Muscle layer of duodenum (tissue), 2 donors: Measurements from ENCODE around the gene C15orf62.

ENCODE experiments used
- H3K27ac ChIP-seq: one replicate; pipeline ENCODE4 v1.7.0; 2013; ENCODE audit warnings: mild to moderate bottlenecking, low read length
- H3K27me3 ChIP-seq: one replicate; pipeline ENCODE4 v1.7.0; 2013; ENCODE audit warnings: low read depth, mild to moderate bottlenecking, control low read depth, low read length
- H3K36me3 ChIP-seq, 2 donors: one replicate each; pipeline ENCODE4 v1.7.0; 2013; ENCODE audit warnings: low read length in 2 of 2, control low read depth in 1 of 2, mild to moderate bottlenecking in 1 of 2; ENCODE audit not compliant: insufficient read depth in 2 of 2, control insufficient read depth in 1 of 2
- H3K4me1 ChIP-seq, 2 donors: one replicate each; pipeline ENCODE4 v1.7.0; 2013; ENCODE audit warnings: low read length in 2 of 2, mild to moderate bottlenecking in 2 of 2, control low read depth in 1 of 2, moderate library complexity in 1 of 2; ENCODE audit not compliant: insufficient read depth in 2 of 2, control insufficient read depth in 1 of 2
- H3K4me3 ChIP-seq, 2 donors: one replicate each; pipeline ENCODE4 v1.7.0; 2013; ENCODE audit warnings: low read length in 2 of 2, low read depth in 1 of 2, mild to moderate bottlenecking in 1 of 2
- H3K9me3 ChIP-seq, 2 donors: one replicate each; pipeline ENCODE4 v1.7.0; 2013; ENCODE audit warnings: low read length in 2 of 2, control low read depth in 1 of 2, mild to moderate bottlenecking in 1 of 2; ENCODE audit not compliant: control insufficient read depth in 1 of 2
- donor health status: healthy.

The C15orf62 gene

GRCh38 chr15:40743921-40744814 lies 25.6 kb upstream of the C15orf62 start:
- Histone ChIP-seq H3K4me1 (no peaks in the 10 kb centered on the region), H3K36me3 (peaks cover 16 to 71% of the 10 kb centered on the region in 2 donors), H3K27me3 (no peaks in the 10 kb centered on the region), H3K9me3 (no peaks in the 10 kb centered on the region), H3K27ac (no peak overlapping the region), H3K4me3 (no peak overlapping the region)

- no peaks in the 10 kb centered on the region for H3K9me3 ChIP-seq
- H3K27me3 ChIP-seq = no peaks in the 10 kb centered on the region
- no peaks in the 10 kb centered on the region for H3K4me1 ChIP-seq
- H3K27ac ChIP-seq = no peak overlapping the region
- H3K36me3 ChIP-seq = peaks cover 11 to 71% of the 10 kb centered on the region in 2 donors
- no peak overlapping the region for H3K4me3 ChIP-seq
Observed at GRCh38 chr15:40744815-40745152, 25.0 kb upstream of the C15orf62 start.

- Histone ChIP-seq H3K27me3 (no peaks in the 10 kb centered on the region), H3K9me3 (no peaks in the 10 kb centered on the region), H3K4me3 (no peak overlapping the region), H3K4me1 (no peaks in the 10 kb centered on the region), H3K27ac (no peak overlapping the region), H3K36me3 (peaks cover 21 to 84% of the 10 kb centered on the region in 2 donors)
Observed at GRCh38 chr15:40746916-40747418, 22.8 kb upstream of the C15orf62 start.

GRCh38 chr15:40747685-40748631 lies 21.8 kb upstream of the C15orf62 start:
- H3K36me3 ChIP-seq = peaks cover 30 to 78% of the 10 kb centered on the region in 2 donors

GRCh38 chr15:40749151-40749630 lies 20.6 kb upstream of the C15orf62 start:
- no peak overlapping the region for H3K27ac ChIP-seq
- H3K9me3 ChIP-seq = no peaks in the 10 kb centered on the region
- H3K4me1 ChIP-seq = peaks cover 0 to 9% of the 10 kb centered on the region in 2 donors
- peaks cover 30 to 66% of the 10 kb centered on the region in 2 donors for H3K36me3 ChIP-seq
- no peaks in the 10 kb centered on the region for H3K27me3 ChIP-seq
- H3K4me3 ChIP-seq = no peak overlapping the region

More at GRCh38 chr15:40747685-40748631, 21.8 kb upstream of the C15orf62 start:
- Histone ChIP-seq H3K27me3 (no peaks in the 10 kb centered on the region), H3K4me3 (no peak overlapping the region), H3K27ac (no peak overlapping the region), H3K4me1 (no peaks in the 10 kb centered on the region), H3K9me3 (no peaks in the 10 kb centered on the region)

- peaks cover 0 to 16% of the 10 kb centered on the region in 2 donors for H3K4me1 ChIP-seq
- no peak overlapping the region for H3K27ac ChIP-seq
- H3K9me3 ChIP-seq = no peaks in the 10 kb centered on the region
- H3K4me3 ChIP-seq = no peak overlapping the region
- H3K27me3 ChIP-seq = no peaks in the 10 kb centered on the region
- peaks cover 21 to 50% of the 10 kb centered on the region in 2 donors for H3K36me3 ChIP-seq
Observed at GRCh38 chr15:40750885-40751284, 18.9 kb upstream of the C15orf62 start.

- H3K4me1 ChIP-seq = peaks cover 0 to 17% of the 10 kb centered on the region in 2 donors
- H3K36me3 ChIP-seq = peaks cover 21 to 45% of the 10 kb centered on the region in 2 donors
- no peak overlapping the region for H3K27ac ChIP-seq
- no peak overlapping the region for H3K4me3 ChIP-seq
- no peaks in the 10 kb centered on the region for H3K27me3 ChIP-seq
- H3K9me3 ChIP-seq = no peaks in the 10 kb centered on the region
Observed at GRCh38 chr15:40751745-40752144, 18.0 kb upstream of the C15orf62 start.

GRCh38 chr15:40754574-40754882 lies 15.3 kb upstream of the C15orf62 start:
- no peaks in the 10 kb centered on the region for H3K27me3 ChIP-seq
- H3K9me3 ChIP-seq = no peaks in the 10 kb centered on the region
- H3K27ac ChIP-seq = peak overlapping the region; percentile 51
- H3K36me3 ChIP-seq = peaks cover 21 to 24% of the 10 kb centered on the region in 2 donors
- H3K4me3 ChIP-seq = peak overlapping the region; percentile 80 to 98
- H3K4me1 ChIP-seq = peaks cover 0 to 17% of the 10 kb centered on the region in 2 donors

- Histone ChIP-seq H3K36me3 (peaks cover 19 to 21% of the 10 kb centered on the region in 2 donors), H3K27me3 (no peaks in the 10 kb centered on the region), H3K4me3 (peak within 1 kb of the TSS; percentile 80 to 98), H3K9me3 (no peaks in the 10 kb centered on the region), H3K27ac (peak within 1 kb of the TSS; percentile 79), H3K4me1 (peaks cover 0 to 17% of the 10 kb centered on the region in 2 donors)
Observed at GRCh38 chr15:40754883-40755811, 14.6 kb upstream of the C15orf62 start, which contains the start of gene RMDN3. Gene RMDN3, minus strand, starts transcription at chr15:40755254. Its CDS starts 471 bp downstream, at chr15:40754783.

GRCh38 chr15:40755812-40756208 lies 14.0 kb upstream of the C15orf62 start:
- Histone ChIP-seq H3K36me3 (peaks cover 15 to 16% of the 10 kb centered on the region in 2 donors), H3K4me3 (peak overlapping the region; percentile 80 to 98), H3K27ac (no peak overlapping the region), H3K4me1 (peaks cover 0 to 17% of the 10 kb centered on the region in 2 donors), H3K9me3 (no peaks in the 10 kb centered on the region), H3K27me3 (no peaks in the 10 kb centered on the region)
